Common myeloid progenitor, CD34-positive (primary cell): Measurements from ENCODE around the gene TRIM62.

ENCODE experiments used
- CTCF ChIA-PET: fragments of 350-600 bp; sonication (Branson Sonifier 250); formaldehyde crosslinking; loops from one replicate; lab custom pipeline; 2021; ENCODE audit warnings: antibody characterized with exemption; lab: Charles Lee
- POLR2A ChIA-PET: fragments of 350-600 bp; sonication (Branson Sonifier 250); formaldehyde crosslinking; loops from one replicate; lab custom pipeline; 2021; ENCODE audit warnings: antibody characterized with exemption; lab: Charles Lee
- DNase-seq, 3 donors: peaks; one replicate each; pipeline versions ENCODE4 v3.0.0 to v3.0.0-alpha.2; 2013
- H3K27ac ChIP-seq, 2 experiments: 1 replicate in 1 of 2; 2 replicates in 1 of 2; pipeline ENCODE4 v1.7.0; 2013; ENCODE audit warnings: inconsistent platforms in 2 of 2, low read length in 2 of 2, mild to moderate bottlenecking in 2 of 2, low read depth in 1 of 2, moderate library complexity in 1 of 2; ENCODE audit not compliant: severe bottlenecking in 2 of 2, insufficient read depth in 1 of 2, poor library complexity in 1 of 2
- H3K27me3 ChIP-seq, 5 experiments: replicated peaks in 2 of 5; 1 replicate in 3 of 5; 2 replicates in 2 of 5; pipeline versions ENCODE4 v1.6.1 to v1.7.0; 2013; ENCODE audit warnings: low read length in 4 of 5, mild to moderate bottlenecking in 2 of 5, moderate library complexity in 2 of 5, inconsistent platforms in 1 of 5; ENCODE audit not compliant: insufficient read depth in 5 of 5, control insufficient read depth in 4 of 5
- H3K36me3 ChIP-seq, 4 experiments: 1 replicate in 2 of 4; 2 replicates in 2 of 4; pipeline versions ENCODE4 v1.6.1 to v1.7.0; 2013; ENCODE audit warnings: low read length in 3 of 4, control low read depth in 1 of 4, mild to moderate bottlenecking in 1 of 4; ENCODE audit not compliant: control insufficient read depth in 4 of 4, insufficient read depth in 4 of 4
- H3K4me1 ChIP-seq, 4 experiments: 1 replicate in 3 of 4; 2 replicates in 1 of 4; pipeline versions ENCODE4 v1.6.1 to v1.7.1; 2013; ENCODE audit warnings: low read length in 3 of 4, mild to moderate bottlenecking in 3 of 4, control low read depth in 1 of 4, inconsistent platforms in 1 of 4, moderate library complexity in 1 of 4; ENCODE audit not compliant: control insufficient read depth in 4 of 4, insufficient read depth in 4 of 4; ENCODE audit errors: control extremely low read depth in 1 of 4
- H3K4me3 ChIP-seq, 7 experiments: 1 replicate in 4 of 7; 2 replicates in 3 of 7; pipeline versions ENCODE4 v1.5.1 to v1.7.0; 2013; ENCODE audit warnings: mild to moderate bottlenecking in 7 of 7, low read length in 6 of 7, moderate library complexity in 6 of 7, inconsistent platforms in 2 of 7, low read depth in 2 of 7, control low read depth in 1 of 7; ENCODE audit not compliant: insufficient read depth in 4 of 7, control insufficient read depth in 1 of 7; ENCODE audit errors: extremely low read depth in 1 of 7
- H3K9me3 ChIP-seq, 5 experiments: 1 replicate in 4 of 5; 2 replicates in 1 of 5; pipeline versions ENCODE4 v1.6.1 to v1.7.1; 2013; ENCODE audit warnings: low read length in 4 of 5, mild to moderate bottlenecking in 2 of 5, inconsistent platforms in 1 of 5, low read depth in 1 of 5, moderate library complexity in 1 of 5; ENCODE audit not compliant: control insufficient read depth in 4 of 5, insufficient read depth in 2 of 5; ENCODE audit errors: control extremely low read depth in 1 of 5
- WGBS: methylation state at CpG from one replicate; pipeline ENCODE4 v1.1.5; 2013; ENCODE audit not compliant: insufficient coverage; 5-methylcytosine and 5-hydroxymethylcytosine counted together

Gene TRIM62

DNA sequence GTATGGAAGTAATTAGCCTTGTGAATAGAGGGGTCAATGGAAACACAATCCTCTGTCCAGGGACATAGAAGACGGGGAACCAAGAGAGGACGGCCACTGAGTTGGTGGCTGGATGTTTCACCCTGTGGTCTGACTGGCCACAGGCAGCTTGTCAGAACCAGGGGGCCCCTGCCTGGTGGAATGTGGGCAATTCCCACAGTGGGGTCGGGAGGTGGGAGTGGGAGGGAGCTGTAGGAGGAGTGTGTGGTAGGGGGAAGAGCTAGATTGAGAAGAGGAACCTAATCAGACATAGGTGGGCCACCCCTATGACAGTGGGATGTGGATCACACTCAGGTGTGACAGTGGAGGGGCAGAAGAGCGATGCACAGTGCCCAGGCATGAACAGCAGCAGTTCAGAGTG, 31.3 kb downstream of the TRIM62 start:
- H3K27me3 ChIP-seq, result no peaks in the 10 kb centered on the region
- no peak for DNase-seq
- peaks cover 0 to 11% (median 3%) of the 10 kb centered on the region in 4 experiments for H3K36me3 ChIP-seq
- peaks cover 0 to 11% (median 0%) of the 10 kb centered on the region in 4 experiments for H3K4me1 ChIP-seq
- H3K4me3 ChIP-seq, result no peak overlapping the region
- POLR2A ChIA-PET, result no interaction called here
- 96% methylated on average over 4 of the region's 4 CpGs for WGBS
- no peaks in the 10 kb centered on the region for H3K9me3 ChIP-seq
- CTCF ChIA-PET, result interaction anchor here (0.8 to 1.3 kb wide), 3 partner anchors 9 to 49 kb away, joined by 3 to 4 read pairs (median 3); no protein-coding TSS in a partner anchor
- no peak overlapping the region for H3K27ac ChIP-seq

DNA sequence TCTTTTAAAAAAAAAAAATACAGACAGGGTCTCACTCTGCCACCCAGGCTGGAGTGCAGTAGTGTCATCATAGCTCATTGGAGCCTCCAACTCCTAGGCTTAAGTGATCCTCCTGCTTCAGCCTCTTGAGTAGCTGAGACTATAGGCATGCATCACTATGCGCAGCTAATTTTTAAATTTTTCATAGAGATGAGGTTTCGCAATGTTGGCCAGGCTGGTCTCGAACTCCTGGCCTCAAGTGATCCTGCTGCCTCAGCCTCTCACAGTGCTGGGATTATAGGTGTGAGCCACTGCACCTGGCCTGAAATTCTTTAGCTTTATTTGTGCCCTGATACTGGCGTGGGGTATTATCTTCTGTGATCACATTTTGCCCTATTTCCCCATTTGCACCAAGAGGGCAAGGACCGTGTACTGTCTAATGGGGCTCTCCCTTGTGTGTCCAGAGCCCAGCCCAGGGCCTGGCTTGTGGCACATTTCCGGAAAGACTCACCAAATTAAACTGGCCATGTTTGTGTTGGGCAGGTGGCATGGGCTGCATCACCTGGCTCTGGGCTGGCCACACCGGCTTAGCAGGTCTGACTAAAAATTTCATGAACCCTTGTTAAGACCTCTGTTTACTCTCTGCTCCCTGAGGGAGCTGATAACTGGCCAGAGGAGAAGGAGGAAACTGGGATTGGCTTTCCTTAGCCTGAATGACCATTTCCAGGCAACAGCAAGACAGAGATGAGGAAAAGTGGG, 32.2 kb downstream of the TRIM62 start:
- Histone ChIP-seq H3K36me3 (peaks cover 0 to 16% (median 3%) of the 10 kb centered on the region in 4 experiments), H3K4me3 (no peak overlapping the region), H3K4me1 (peaks cover 0 to 11% (median 0%) of the 10 kb centered on the region in 4 experiments), H3K27me3 (no peaks in the 10 kb centered on the region), H3K27ac (no peak overlapping the region), H3K9me3 (no peaks in the 10 kb centered on the region)
- WGBS, result 95% methylated on average over 7 of the region's 7 CpGs
- ChIA-PET CTCF (interaction anchor here (0.8 to 1.1 kb wide), 2 partner anchors 31 to 48 kb away, joined by 3 read pairs; no protein-coding TSS in a partner anchor), POLR2A (no interaction called here)
- no peak for DNase-seq

DNA sequence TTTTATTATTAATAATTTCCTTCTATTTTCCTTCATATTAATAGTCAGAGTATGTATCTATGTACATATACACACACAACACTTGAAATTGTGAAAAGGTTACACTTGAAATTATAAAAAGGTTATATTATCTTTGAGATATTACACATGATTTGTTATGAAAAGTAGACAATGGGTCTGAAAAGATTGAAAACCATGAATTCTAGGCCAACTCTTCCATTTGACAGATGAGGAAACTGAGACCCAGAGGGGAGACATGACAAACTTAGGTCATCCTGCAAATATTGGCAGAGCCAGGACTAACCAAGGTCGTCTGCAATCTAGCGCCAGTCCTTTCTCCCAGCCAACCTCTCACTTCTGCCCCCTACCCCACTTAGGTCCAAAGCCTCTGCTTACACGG, 33.2 kb downstream of the TRIM62 start:
- CTCF ChIA-PET, result no interaction called here
- whole genome bisulfite sequencing, result 90% methylated on average over 3 of the region's 3 CpGs
- Histone ChIP-seq H3K27ac (no peak overlapping the region), H3K27me3 (no peaks in the 10 kb centered on the region), H3K4me3 (no peak overlapping the region), H3K36me3 (peaks cover 0 to 17% (median 3%) of the 10 kb centered on the region in 4 experiments), H3K4me1 (peaks cover 0 to 11% (median 0%) of the 10 kb centered on the region in 4 experiments), H3K9me3 (no peaks in the 10 kb centered on the region)
- POLR2A ChIA-PET, result no interaction called here
- DNase-seq, result no peak

DNA sequence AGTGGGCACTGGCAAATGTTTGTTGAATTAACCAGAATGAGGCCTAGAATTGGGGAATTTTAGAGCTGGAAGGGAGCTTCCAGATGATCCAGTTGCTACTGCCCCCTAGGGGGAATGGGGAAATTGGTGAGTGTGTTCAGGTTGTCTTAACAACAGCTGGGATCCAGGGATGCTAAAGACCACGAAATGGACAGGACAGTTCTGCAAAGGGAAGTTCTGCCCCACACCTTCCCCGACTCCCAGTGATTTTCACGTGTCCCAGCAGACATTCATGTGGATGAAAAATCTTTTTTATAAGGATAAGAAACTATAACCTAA, 33.9 kb downstream of the TRIM62 start:
- Histone ChIP-seq H3K36me3 (peaks cover 0 to 17% (median 3%) of the 10 kb centered on the region in 4 experiments), H3K4me3 (no peak overlapping the region), H3K27ac (no peak overlapping the region), H3K9me3 (no peaks in the 10 kb centered on the region), H3K4me1 (peaks cover 0 to 8% (median 0%) of the 10 kb centered on the region in 4 experiments), H3K27me3 (no peaks in the 10 kb centered on the region)
- no peak for DNase-seq
- ChIA-PET POLR2A (no interaction called here), CTCF (no interaction called here)
- WGBS, result 100% methylated on average over 1 of the region's 3 CpGs

DNA sequence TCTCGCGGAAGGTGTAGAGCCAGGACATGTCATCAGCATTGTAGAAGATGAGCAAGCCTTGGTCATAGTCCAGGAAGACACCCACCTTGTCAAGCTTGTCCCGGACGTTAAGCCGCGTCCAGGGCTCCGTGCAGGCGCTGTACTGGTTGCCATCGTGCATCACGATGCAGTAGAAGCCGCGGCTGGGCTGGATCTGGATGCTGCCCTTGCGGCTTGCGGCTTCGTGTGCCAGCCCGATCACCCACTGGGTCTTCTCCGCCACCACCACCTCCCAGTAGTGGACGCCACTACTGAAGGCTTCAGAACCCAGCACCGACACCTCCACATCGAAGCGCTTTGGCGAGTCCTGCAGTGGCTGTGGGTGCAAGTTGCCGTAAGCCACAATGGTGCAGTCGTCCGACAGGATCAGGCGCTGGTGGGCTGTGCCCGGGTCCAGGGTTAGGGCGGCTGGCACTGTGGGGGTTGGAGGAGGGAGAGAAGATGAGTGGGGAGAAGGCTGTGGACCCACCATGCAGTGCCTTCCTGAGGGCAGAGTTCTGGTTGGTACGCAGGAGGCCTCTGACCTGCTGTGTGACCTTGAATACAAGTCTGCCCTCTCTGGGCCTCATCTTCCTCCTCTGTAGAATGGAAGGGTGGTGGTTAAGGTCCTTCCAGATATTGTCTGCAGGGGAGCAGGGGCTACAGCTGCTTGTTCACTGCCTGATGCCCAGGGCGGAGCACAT, 34.4 kb downstream of the TRIM62 start:
- Histone ChIP-seq H3K36me3 (peaks cover 0 to 17% (median 3%) of the 10 kb centered on the region in 4 experiments), H3K9me3 (no peaks in the 10 kb centered on the region), H3K4me1 (peaks cover 0 to 7% (median 1%) of the 10 kb centered on the region in 4 experiments), H3K4me3 (no peak overlapping the region), H3K27ac (no peak overlapping the region), H3K27me3 (no peaks in the 10 kb centered on the region)
- CTCF ChIA-PET, result interaction anchor here (0.7 to 1.2 kb wide), 2 partner anchors 11 to 13 kb away, joined by 3 read pairs; no protein-coding TSS in a partner anchor
- DNase-seq, result no peak
- whole genome bisulfite sequencing, result 99% methylated on average over 27 of the region's 30 CpGs
- POLR2A ChIA-PET, result no interaction called here

DNA sequence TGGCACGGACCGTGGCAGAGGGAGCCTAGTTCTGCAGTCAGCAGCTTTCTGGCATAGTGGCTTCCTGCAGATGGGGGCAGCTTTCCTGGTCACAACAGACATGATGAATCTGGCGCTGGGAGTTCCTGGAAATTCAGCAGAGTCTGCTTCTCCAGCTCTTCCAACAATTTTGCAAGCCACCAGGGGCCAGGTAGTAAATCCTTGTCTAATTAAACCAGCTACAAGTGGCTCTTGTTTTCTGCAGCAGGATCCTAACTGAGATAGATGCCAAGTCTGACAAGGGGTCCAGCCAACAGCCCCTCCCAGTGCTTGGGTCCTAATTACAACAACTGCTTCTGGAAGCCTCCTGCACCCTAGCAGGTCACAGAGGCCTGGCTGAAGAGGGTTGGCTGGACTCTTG, 35.8 kb downstream of the TRIM62 start:
- Histone ChIP-seq H3K36me3 (peaks cover 0 to 17% (median 3%) of the 10 kb centered on the region in 4 experiments), H3K4me1 (peaks cover 3 to 19% (median 5%) of the 10 kb centered on the region in 4 experiments), H3K4me3 (no peak overlapping the region), H3K27me3 (no peaks in the 10 kb centered on the region), H3K9me3 (no peaks in the 10 kb centered on the region), H3K27ac (no peak overlapping the region)
- no peak for DNase-seq
- ChIA-PET POLR2A (interaction anchor here (0.5 kb wide), 1 partner anchor 36 kb away, joined by 3 read pairs; the partner anchor contains the start of gene TRIM62), CTCF (interaction anchor here (0.5 to 3.1 kb wide), 3 partner anchors 9 to 310 kb away, joined by 3 to 15 read pairs (median 6); no protein-coding TSS in a partner anchor)
- whole genome bisulfite sequencing, result 58% methylated on average over 3 of the region's 3 CpGs
